GM19463 (cell line): ENCODE data around the gene SLC16A4.
A peak's percentile ranks its signal among the peaks of the same experiment; 100 is the strongest.
"Not testable (repeated sequence)": the region's sequence is repeated elsewhere in the genome, so short reads cannot be mapped to it uniquely, and the experiment has no call there.

Experiments used
- ATAC-seq: cut with Tn5 transposase; IDR thresholded peaks from one replicate; pipeline ENCODE4 v1.9.1; 2021; ENCODE audit warnings: mild to moderate bottlenecking, moderate library complexity; ENCODE audit not compliant: unreplicated experiment

SLC16A4 gene

GRCh38 chr1:110390692-110391245, at the start of gene SLC16A4:
Gene SLC16A4 (minus strand): TSS chr1:110391026. CDS start chr1:110389323, 1,703 bp downstream.
- no peak for ATAC-seq

GRCh38 chr1:110439873-110440272, 49.0 kb upstream of the SLC16A4 start:
- ATAC-seq: not testable (repeated sequence)

GRCh38 chr1:110438893-110439292, 48.1 kb upstream of the SLC16A4 start:
- ATAC-seq: no peak

GRCh38 chr1:110437645-110438299, 46.9 kb upstream of the SLC16A4 start:
- not testable (repeated sequence) for ATAC-seq

GRCh38 chr1:110436635-110437034, 45.8 kb upstream of the SLC16A4 start:
- ATAC-seq: no peak

GRCh38 chr1:110434946-110435345, 44.1 kb upstream of the SLC16A4 start:
- ATAC-seq: no peak

- ATAC-seq: no peak
Measured at GRCh38 chr1:110433803-110434202, 43.0 kb upstream of the SLC16A4 start.

- no peak for ATAC-seq
Measured at GRCh38 chr1:110433213-110433612, 42.4 kb upstream of the SLC16A4 start.

- no peak for ATAC-seq
Measured at GRCh38 chr1:110430901-110431300, 40.1 kb upstream of the SLC16A4 start.

GRCh38 chr1:110430366-110430765, 39.5 kb upstream of the SLC16A4 start:
- no peak for ATAC-seq

- no peak for ATAC-seq
Measured at GRCh38 chr1:110428946-110429345, 38.1 kb upstream of the SLC16A4 start.

- ATAC-seq: no peak
Measured at GRCh38 chr1:110426854-110427253, 36.0 kb upstream of the SLC16A4 start.

- no peak for ATAC-seq
Measured at GRCh38 chr1:110425612-110426152, 34.9 kb upstream of the SLC16A4 start.

GRCh38 chr1:110424699-110425611, 34.1 kb upstream of the SLC16A4 start:
- no peak for ATAC-seq

GRCh38 chr1:110420874-110421793, 30.3 kb upstream of the SLC16A4 start:
- no peak for ATAC-seq

GRCh38 chr1:110420023-110420662, 29.3 kb upstream of the SLC16A4 start:
- no peak for ATAC-seq

GRCh38 chr1:110418729-110419128, 27.9 kb upstream of the SLC16A4 start:
- no peak for ATAC-seq

GRCh38 chr1:110413045-110413444, 22.2 kb upstream of the SLC16A4 start:
- ATAC-seq: not testable (repeated sequence)

GRCh38 chr1:110412576-110412975, 21.8 kb upstream of the SLC16A4 start:
- ATAC-seq: peak; percentile 56

GRCh38 chr1:110411173-110411735, 20.4 kb upstream of the SLC16A4 start:
- ATAC-seq: no peak
